ENCODE results near the gene KRT16. TPM values are rescaled to one million over a fixed set of nuclear protein-coding genes. Genes with fewer than 3 reads are reported as not detected.

KRT16 gene
- total and polyA plus RNA-seq, 2 donors (not counting 3 experiments of a cell fraction or from before 2014, with no cell fraction given) = not detected

DNA sequence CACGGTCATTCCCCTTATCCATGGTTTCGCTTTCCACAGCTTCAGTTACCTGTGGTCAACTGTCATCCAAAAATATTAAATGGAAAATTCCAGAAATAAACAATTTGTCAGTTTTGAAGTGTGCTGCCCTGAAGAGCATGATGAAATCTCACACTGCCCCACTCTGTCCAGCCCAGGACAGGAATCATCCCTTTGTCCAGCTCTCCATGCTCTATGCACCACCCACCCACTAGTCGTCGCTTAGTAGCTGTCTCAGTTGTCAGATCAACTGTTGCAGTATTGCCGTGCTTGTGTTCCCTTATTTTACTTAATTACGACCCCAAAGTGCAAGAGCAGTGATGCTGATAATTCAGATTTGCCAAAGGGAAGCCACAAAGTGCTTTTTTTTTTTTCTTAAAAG is 51.0 kb downstream of the KRT16 start:
- Histone ChIP-seq H4K20me1 (replicated peaks; ENCODE audit: control insufficient read depth, extremely low read depth, insufficient read depth, low read length) (no peaks in the 10 kb centered on the region), H3K36me3 (ENCODE audit: control insufficient read depth in 2 of 2, extremely low read depth in 1 of 2, insufficient read depth in 2 of 2, low read length in 2 of 2) (no peaks in the 10 kb centered on the region), H2AFZ (ENCODE audit: low read depth, low read length) (no peak overlapping the region), H3K27me3 (ENCODE audit: control insufficient read depth in 2 of 2, insufficient read depth in 2 of 2, low read length in 2 of 2) (peaks cover 27 to 40% of the 10 kb centered on the region in 2 experiments), H3K9me1 (replicated peaks; ENCODE audit: control insufficient read depth, extremely low read depth, insufficient read depth, low read length) (no peaks in the 10 kb centered on the region), H3K4me1 (ENCODE audit: control insufficient read depth, extremely low read depth, insufficient read depth, low read length) (no peaks in the 10 kb centered on the region), H3K9ac (replicated peaks; ENCODE audit: extremely low read depth, insufficient read depth, low read length) (no peak overlapping the region), H3K4me3 (replicated peaks in 1 of 3; ENCODE audit: insufficient read depth in 1 of 3, low read depth in 1 of 3, low read length in 3 of 3) (no peak overlapping the region), H3K4me2 (ENCODE audit: insufficient read depth, low read length) (no peak overlapping the region), H3K79me2 (ENCODE audit: control insufficient read depth, insufficient read depth, low read length) (no peaks in the 10 kb centered on the region), H3K9me3 (replicated peaks; ENCODE audit: control insufficient read depth, insufficient read depth, low read length) (no peaks in the 10 kb centered on the region), H3K27ac (ENCODE audit: insufficient read depth, low read depth, low read length) (no peak overlapping the region)
- no peak for DNase-seq (ENCODE audit: low read depth, low spot score)
- dilution Hi-C loops (cut with MboI; ENCODE audit: extremely low pct_ligation_motif_present, low sequenced_read_pairs) (no loop called here), intact Hi-C loops (cut with micrococcal nuclease) (no loop called here)
- no TSS peak for BruUV-seq (replicated peaks)
- no peak for TF ChIP-seq POLR2AphosphoS5 (IDR thresholded peaks at IDR 0.05; ENCODE audit: insufficient read depth, low read depth, low read length)
- no peak for TF ChIP-seq JUN (IDR thresholded peaks at IDR 0.05; ENCODE audit: borderline replicate concordance, insufficient read depth, insufficient read length, low read depth)
- TF ChIP-seq GATA2 (IDR thresholded peaks at IDR 0.05; ENCODE audit: insufficient read depth, insufficient read length, low read depth, low read length) = no peak
- TF ChIP-seq, protein P1, sequence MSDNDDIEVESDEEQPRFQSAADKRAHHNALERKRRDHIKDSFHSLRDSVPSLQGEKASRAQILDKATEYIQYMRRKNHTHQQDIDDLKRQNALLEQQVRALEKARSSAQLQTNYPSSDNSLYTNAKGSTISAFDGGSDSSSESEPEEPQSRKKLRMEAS (IDR thresholded peaks at IDR 0.05; ENCODE audit: insufficient read depth, insufficient read length) = no peak
- no peak for TF ChIP-seq EZH2 (IDR thresholded peaks at IDR 0.05; ENCODE audit: borderline replicate concordance, low read depth, low read length, severe bottlenecking)
- TF ChIP-seq FOS (IDR thresholded peaks at IDR 0.05; ENCODE audit: borderline replicate concordance, insufficient read depth, low read length) = no peak
- TF ChIP-seq POLR2A (IDR thresholded peaks at IDR 0.05; ENCODE audit: low read depth, low read length) = no peak
- no peak for TF ChIP-seq MYC (IDR thresholded peaks at IDR 0.05; ENCODE audit: low read depth, low read length)
- TF ChIP-seq, protein P2, sequence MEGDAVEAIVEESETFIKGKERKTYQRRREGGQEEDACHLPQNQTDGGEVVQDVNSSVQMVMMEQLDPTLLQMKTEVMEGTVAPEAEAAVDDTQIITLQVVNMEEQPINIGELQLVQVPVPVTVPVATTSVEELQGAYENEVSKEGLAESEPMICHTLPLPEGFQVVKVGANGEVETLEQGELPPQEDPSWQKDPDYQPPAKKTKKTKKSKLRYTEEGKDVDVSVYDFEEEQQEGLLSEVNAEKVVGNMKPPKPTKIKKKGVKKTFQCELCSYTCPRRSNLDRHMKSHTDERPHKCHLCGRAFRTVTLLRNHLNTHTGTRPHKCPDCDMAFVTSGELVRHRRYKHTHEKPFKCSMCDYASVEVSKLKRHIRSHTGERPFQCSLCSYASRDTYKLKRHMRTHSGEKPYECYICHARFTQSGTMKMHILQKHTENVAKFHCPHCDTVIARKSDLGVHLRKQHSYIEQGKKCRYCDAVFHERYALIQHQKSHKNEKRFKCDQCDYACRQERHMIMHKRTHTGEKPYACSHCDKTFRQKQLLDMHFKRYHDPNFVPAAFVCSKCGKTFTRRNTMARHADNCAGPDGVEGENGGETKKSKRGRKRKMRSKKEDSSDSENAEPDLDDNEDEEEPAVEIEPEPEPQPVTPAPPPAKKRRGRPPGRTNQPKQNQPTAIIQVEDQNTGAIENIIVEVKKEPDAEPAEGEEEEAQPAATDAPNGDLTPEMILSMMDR (IDR thresholded peaks at IDR 0.05; ENCODE audit: extremely low read depth in 1 of 2, insufficient read depth in 1 of 2, low read depth in 1 of 2, low read length in 2 of 2) = no peak
- FAIRE-seq = no peak
- ChIA-PET CTCF (interaction anchor here (0.6 to 1.6 kb wide), 3 partner anchors 9 to 104 kb away, joined by 3 to 4 read pairs (median 4); no protein-coding TSS in a partner anchor), POLR2A (no interaction called here)

Other genes with a start within 250 kb of the KRT16 start
- gene KRT33B, start 243.0 kb downstream of the KRT16 start, total RNA-seq = not detected in 2 replicates
- not detected in 2 replicates for gene KRT33B, start 243.0 kb downstream of the KRT16 start, polyA plus RNA-seq
- gene KRT34, start 230.5 kb downstream of the KRT16 start, total RNA-seq = not detected in 2 replicates
- gene KRT34, start 230.5 kb downstream of the KRT16 start, polyA plus RNA-seq = not detected in 2 replicates
- not detected in 2 replicates for gene KRT31, start 215.2 kb downstream of the KRT16 start, total RNA-seq
- not detected in 2 replicates for gene KRT31, start 215.2 kb downstream of the KRT16 start, polyA plus RNA-seq
- not detected in 2 replicates for gene KRT37, start 188.2 kb downstream of the KRT16 start, total RNA-seq
- not detected in 2 replicates for gene KRT37, start 188.2 kb downstream of the KRT16 start, polyA plus RNA-seq
- not detected in 2 replicates for gene KRT38, start 171.8 kb downstream of the KRT16 start, total RNA-seq
- not detected in 2 replicates for gene KRT38, start 171.8 kb downstream of the KRT16 start, polyA plus RNA-seq
- not detected in 2 replicates for gene KRT32, start 145.4 kb downstream of the KRT16 start, total RNA-seq
- gene KRT32, start 145.4 kb downstream of the KRT16 start, polyA plus RNA-seq = not detected in 2 replicates
- not detected in 2 replicates for gene KRT35, start 131.6 kb downstream of the KRT16 start, total RNA-seq
- 0.08 TPM in 1 of 2 replicates, not detected in the other for gene KRT35, start 131.6 kb downstream of the KRT16 start, polyA plus RNA-seq
- not detected in 2 replicates for gene KRT36, start 122.9 kb downstream of the KRT16 start, total RNA-seq
- 0.04 and 0.11 TPM in 2 replicates for gene KRT36, start 122.9 kb downstream of the KRT16 start, polyA plus RNA-seq
- not detected in 2 replicates for gene KRT13, start 107.2 kb downstream of the KRT16 start, total RNA-seq
- gene KRT13, start 107.2 kb downstream of the KRT16 start, polyA plus RNA-seq = not detected in 2 replicates
- gene KRT15, start 93.9 kb downstream of the KRT16 start, total RNA-seq = 2.8 TPM in 2 replicates
- gene KRT15, start 93.9 kb downstream of the KRT16 start, polyA plus RNA-seq = 0.68 and 0.83 TPM in 2 replicates
- gene KRT19, start 84.5 kb downstream of the KRT16 start, total RNA-seq = 14.9 and 23.3 TPM in 2 replicates
- 12.9 and 20.1 TPM in 2 replicates for gene KRT19, start 84.5 kb downstream of the KRT16 start, polyA plus RNA-seq
- not detected in 2 replicates for gene KRT9, start 40.7 kb downstream of the KRT16 start, total RNA-seq
- not detected in 2 replicates for gene KRT9, start 40.7 kb downstream of the KRT16 start, polyA plus RNA-seq
- gene KRT14, start 25.9 kb downstream of the KRT16 start, total RNA-seq = 0.18 and 0.66 TPM in 2 replicates
- gene KRT14, start 25.9 kb downstream of the KRT16 start, polyA plus RNA-seq = 0.11 and 0.12 TPM in 2 replicates
- gene KRT17, start 11.8 kb upstream of the KRT16 start, total RNA-seq = 0.55 and 1.6 TPM in 2 replicates
- gene KRT17, start 11.8 kb upstream of the KRT16 start, polyA plus RNA-seq = 0.83 and 0.96 TPM in 2 replicates
- gene EIF1, start 76.1 kb upstream of the KRT16 start, total RNA-seq = 814 and 839 TPM in 2 replicates
- gene EIF1, start 76.1 kb upstream of the KRT16 start, polyA plus RNA-seq = 145 and 168 TPM in 2 replicates
- not detected in 2 replicates for gene GAST, start 99.6 kb upstream of the KRT16 start, total RNA-seq
- not detected in 2 replicates for gene GAST, start 99.6 kb upstream of the KRT16 start, polyA plus RNA-seq
- 0.23 and 0.24 TPM in 2 replicates for gene HAP1, start 121.9 kb upstream of the KRT16 start, total RNA-seq
- gene HAP1, start 121.9 kb upstream of the KRT16 start, polyA plus RNA-seq = 0.07 and 0.11 TPM in 2 replicates
- 170 and 171 TPM in 2 replicates for gene JUP, start 173.9 kb upstream of the KRT16 start, total RNA-seq
- 98.0 and 100 TPM in 2 replicates for gene JUP, start 173.9 kb upstream of the KRT16 start, polyA plus RNA-seq
- 37.1 and 39.2 TPM in 2 replicates for gene P3H4, start 199.2 kb upstream of the KRT16 start, total RNA-seq
- gene P3H4, start 199.2 kb upstream of the KRT16 start, polyA plus RNA-seq = 57.3 and 58.3 TPM in 2 replicates
- 163 and 168 TPM in 2 replicates for gene FKBP10, start 200.2 kb upstream of the KRT16 start, total RNA-seq
- 377 and 431 TPM in 2 replicates for gene FKBP10, start 200.2 kb upstream of the KRT16 start, polyA plus RNA-seq
- 57.4 and 67.3 TPM in 2 replicates for gene NT5C3B, start 223.5 kb upstream of the KRT16 start, total RNA-seq
- 75.5 and 92.5 TPM in 2 replicates for gene NT5C3B, start 223.5 kb upstream of the KRT16 start, polyA plus RNA-seq
- not detected in 2 replicates for gene KLHL10, start 225.1 kb upstream of the KRT16 start, total RNA-seq
- gene KLHL10, start 225.1 kb upstream of the KRT16 start, polyA plus RNA-seq = 0.10 TPM in 1 of 2 replicates, not detected in the other